Prostate gland (tissue), 2 donors: ENCODE results near the gene SPRYD7. TPM values are rescaled to one million over a fixed set of nuclear protein-coding genes. Genes with fewer than 3 reads are reported as not detected.
"Not testable (repeated sequence)": the region's sequence is repeated elsewhere in the genome, so short reads cannot be mapped to it uniquely, and the experiment has no call there.

Source experiments
- DNase-seq: peaks from one replicate; pipeline ENCODE4 v3.0.0-alpha.2; 2019; ENCODE audit warnings: low spot score
- H3K27ac ChIP-seq, 2 donors: fragments of 200-600 bp; sonication (generic); 2 replicates each; pipeline ENCODE4 v1.5.1; 2017 to 2019
- H3K27me3 ChIP-seq: fragments of 200-600 bp; sonication (generic); replicated peaks from 2 replicates; pipeline ENCODE4 v1.5.1; 2019; ENCODE audit not compliant: insufficient read depth
- H3K36me3 ChIP-seq, 2 donors: fragments of 200-600 bp; sonication (generic); 1 replicate in 1 of 2; 2 replicates in 1 of 2; pipeline versions ENCODE4 v1.5.1 to v1.8.1; 2017 to 2019
- H3K4me1 ChIP-seq: fragments of 200-600 bp; sonication (generic); replicated peaks from 2 replicates; pipeline ENCODE4 v1.5.1; 2019
- H3K4me3 ChIP-seq, 2 donors: fragments of 200-600 bp; sonication (generic); 2 replicates each; pipeline ENCODE4 v1.5.1; 2017 to 2019
- H3K9me3 ChIP-seq: fragments of 200-600 bp; sonication (generic); 2 replicates; pipeline ENCODE4 v1.5.1; 2017
- POLR2A ChIP-seq: fragments of 450-650 bp; IDR thresholded peaks from one replicate; pipeline ENCODE4 v1.6.1; 2016; ENCODE audit warnings: antibody characterized with exemption, mild to moderate bottlenecking
- POLR2AphosphoS5 ChIP-seq: sonication (generic); formaldehyde crosslinking; IDR thresholded peaks from one replicate; pipeline ENCODE4 v1.6.1; 2017; ENCODE audit warnings: antibody characterized with exemption
- WGBS: methylation state at CpG from one replicate; pipeline ENCODE4 v1.1.5; 2018; 5-methylcytosine and 5-hydroxymethylcytosine counted together
- intact Hi-C: fragments of 100-400 bp; cut with DNase I; formaldehyde crosslinking; loops from one replicate; pipeline ENCODE4 v1.14.2; 2022
- total RNA-seq, 2 donors: library from RNA; depleted of rRNA; stranded (reverse); fragments of >200 nt; gene quantifications; one replicate each; pipeline ENCODE4 v1.1.0, GENCODE V29; 2016
- TF ChIP-seq, protein P1 (sequence below), 4 experiments: fragments of 200-600 bp in 2 of 4; fragments of 450-650 bp in 2 of 4; sonication (generic) in 2 of 4; IDR thresholded peaks; 1 replicate in 3 of 4; 2 replicates in 1 of 4; pipeline ENCODE4 v1.5.1; 2016 to 2019; ENCODE audit warnings: antibody characterized with exemption in 4 of 4, mild to moderate bottlenecking in 2 of 4, moderate library complexity in 2 of 4

Gene SPRYD7
- total RNA-seq, 2 donors from 2014 or later, result 6.9 to 8.4 TPM

GRCh38 chr13:49954674-49955455 lies 18.7 kb upstream of the SPRYD7 start:
- intact Hi-C loops, result no loop called here
- 88% methylated on average over 2 of the region's 2 CpGs for WGBS

DNA sequence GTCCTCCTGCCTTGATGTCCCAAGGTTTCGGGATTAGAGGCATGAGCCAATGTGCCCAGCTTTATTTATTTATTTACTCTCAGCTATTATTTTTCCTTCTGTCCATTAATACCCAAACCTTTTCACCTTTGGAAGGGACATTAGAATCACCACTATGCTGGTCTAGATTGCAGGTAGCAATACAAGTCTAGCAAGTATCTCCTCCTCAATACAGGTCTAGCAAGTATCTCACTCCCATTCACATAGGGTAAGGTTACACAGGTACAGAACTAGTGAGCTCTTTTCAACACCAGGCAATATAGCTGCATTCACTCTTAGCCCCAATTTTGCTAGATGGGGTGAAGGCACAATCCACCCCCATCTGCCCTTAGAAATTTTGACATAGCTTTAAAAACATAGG lies 17.4 kb upstream of the SPRYD7 start:
- Histone ChIP-seq H3K27me3 (no peaks in the 10 kb centered on the region), H3K4me3 (no peak overlapping the region), H3K4me1 (no peaks in the 10 kb centered on the region), H3K9me3 (no peaks in the 10 kb centered on the region), H3K27ac (no peak overlapping the region), H3K36me3 (no peaks in the 10 kb centered on the region)
- TF ChIP-seq POLR2A (no peak), POLR2AphosphoS5 (no peak)
- no peak for DNase-seq
- WGBS, result 91% methylated on average over 1 of the region's 1 CpG
- intact Hi-C loops, result no loop called here

More at GRCh38 chr13:49954674-49955455, 18.7 kb upstream of the SPRYD7 start:
- TF ChIP-seq, protein P1, sequence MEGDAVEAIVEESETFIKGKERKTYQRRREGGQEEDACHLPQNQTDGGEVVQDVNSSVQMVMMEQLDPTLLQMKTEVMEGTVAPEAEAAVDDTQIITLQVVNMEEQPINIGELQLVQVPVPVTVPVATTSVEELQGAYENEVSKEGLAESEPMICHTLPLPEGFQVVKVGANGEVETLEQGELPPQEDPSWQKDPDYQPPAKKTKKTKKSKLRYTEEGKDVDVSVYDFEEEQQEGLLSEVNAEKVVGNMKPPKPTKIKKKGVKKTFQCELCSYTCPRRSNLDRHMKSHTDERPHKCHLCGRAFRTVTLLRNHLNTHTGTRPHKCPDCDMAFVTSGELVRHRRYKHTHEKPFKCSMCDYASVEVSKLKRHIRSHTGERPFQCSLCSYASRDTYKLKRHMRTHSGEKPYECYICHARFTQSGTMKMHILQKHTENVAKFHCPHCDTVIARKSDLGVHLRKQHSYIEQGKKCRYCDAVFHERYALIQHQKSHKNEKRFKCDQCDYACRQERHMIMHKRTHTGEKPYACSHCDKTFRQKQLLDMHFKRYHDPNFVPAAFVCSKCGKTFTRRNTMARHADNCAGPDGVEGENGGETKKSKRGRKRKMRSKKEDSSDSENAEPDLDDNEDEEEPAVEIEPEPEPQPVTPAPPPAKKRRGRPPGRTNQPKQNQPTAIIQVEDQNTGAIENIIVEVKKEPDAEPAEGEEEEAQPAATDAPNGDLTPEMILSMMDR (IDR thresholded peaks at IDR 0.05), result no peak
- TF ChIP-seq POLR2A, result no peak
- no peak for TF ChIP-seq POLR2AphosphoS5
- Histone ChIP-seq H3K4me3 (no peak overlapping the region), H3K36me3 (no peaks in the 10 kb centered on the region), H3K27ac (no peak overlapping the region), H3K9me3 (no peaks in the 10 kb centered on the region), H3K27me3 (no peaks in the 10 kb centered on the region), H3K4me1 (no peaks in the 10 kb centered on the region)
- DNase-seq, result no peak

GRCh38 chr13:49951754-49952535 lies 15.8 kb upstream of the SPRYD7 start:
- TF ChIP-seq, protein P1 (IDR thresholded peaks at IDR 0.05), result no peak
- no peak overlapping the region for H3K27ac ChIP-seq
- 86% methylated on average over 7 of the region's 7 CpGs for WGBS
- H3K4me1 ChIP-seq, result no peaks in the 10 kb centered on the region
- no peaks in the 10 kb centered on the region for H3K9me3 ChIP-seq
- DNase-seq, result no peak
- H3K4me3 ChIP-seq, result no peak overlapping the region
- intact Hi-C loops, result no loop called here
- H3K36me3 ChIP-seq, result no peaks in the 10 kb centered on the region
- no peaks in the 10 kb centered on the region for H3K27me3 ChIP-seq

DNA sequence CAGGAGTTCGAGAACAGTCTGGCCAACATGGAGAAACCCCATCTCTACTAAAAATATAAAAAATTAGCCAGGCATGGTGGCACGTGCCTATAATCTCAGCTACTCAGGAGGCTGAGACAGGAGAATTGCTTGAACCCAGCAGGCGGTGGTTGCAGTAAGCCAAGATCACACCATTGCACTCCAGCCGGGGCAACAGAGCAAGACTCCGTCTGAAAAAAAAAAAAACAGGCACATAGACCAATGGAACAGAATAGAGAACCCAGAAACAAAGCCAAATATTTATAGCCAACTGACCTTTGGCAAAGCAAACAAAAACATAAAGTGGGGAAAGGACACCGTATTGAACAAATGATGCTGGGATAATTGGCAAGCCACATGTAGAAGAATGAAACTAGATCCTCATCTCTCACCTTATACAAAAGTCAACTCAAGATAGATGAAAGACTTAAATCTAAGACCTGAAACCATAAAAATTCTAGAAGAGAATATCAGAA lies 12.7 kb upstream of the SPRYD7 start:
- H3K27me3 ChIP-seq, DNase-seq, H3K4me1 ChIP-seq, H3K36me3 ChIP-seq, H3K4me3 ChIP-seq, H3K9me3 ChIP-seq, H3K27ac ChIP-seq, intact Hi-C loops: not testable (repeated sequence)
- WGBS, result 95% methylated on average over 6 of the region's 6 CpGs

DNA sequence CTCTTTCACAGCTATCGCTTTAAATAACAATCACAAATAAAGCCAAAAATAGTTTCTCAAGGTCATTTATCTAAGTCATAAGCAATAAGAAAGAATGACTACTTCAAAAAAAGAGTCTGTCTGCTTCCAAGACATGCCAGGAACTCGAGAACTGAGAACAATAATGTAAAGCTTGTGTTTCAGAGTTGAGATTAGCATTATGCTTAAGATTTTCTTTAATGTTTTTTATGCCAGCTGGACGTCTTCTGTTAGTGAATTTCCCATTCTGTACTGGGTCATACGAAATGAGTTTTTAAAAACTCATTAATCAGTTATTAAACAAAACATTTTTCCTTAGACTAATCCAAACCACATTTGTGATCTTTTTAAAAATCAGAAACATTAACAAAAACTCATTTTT lies 3.2 kb upstream of the SPRYD7 start:
- H3K4me1 ChIP-seq, result no peaks in the 10 kb centered on the region
- H3K36me3 ChIP-seq, result no peaks in the 10 kb centered on the region
- no peaks in the 10 kb centered on the region for H3K9me3 ChIP-seq
- WGBS, result 66% methylated on average over 4 of the region's 4 CpGs
- DNase-seq, result no peak
- no peaks in the 10 kb centered on the region for H3K27me3 ChIP-seq
- no peak overlapping the region for H3K27ac ChIP-seq
- H3K4me3 ChIP-seq, result no peak overlapping the region
- intact Hi-C loops, result loop anchor here (10.0 kb wide), 1 partner anchor 85 kb away; no protein-coding TSS in a partner anchor
- TF ChIP-seq, protein P1 (IDR thresholded peaks at IDR 0.05), result no peak
- TF ChIP-seq POLR2A, result no peak
- no peak for TF ChIP-seq POLR2AphosphoS5
